GM18505 (cell line): Measurements from ENCODE around the gene CADPS.

Experiments
- ATAC-seq: cut with Tn5 transposase; IDR thresholded peaks from one replicate; pipeline ENCODE4 v1.9.1; 2021; ENCODE audit not compliant: unreplicated experiment
- POLR2A ChIP-seq: IDR thresholded peaks from 4 replicates; pipeline ENCODE4 v1.6.1; 2011; ENCODE audit warnings: borderline replicate concordance; ENCODE audit not compliant: insufficient read depth, insufficient read length; ENCODE audit errors: extremely low read depth

The CADPS gene

DNA sequence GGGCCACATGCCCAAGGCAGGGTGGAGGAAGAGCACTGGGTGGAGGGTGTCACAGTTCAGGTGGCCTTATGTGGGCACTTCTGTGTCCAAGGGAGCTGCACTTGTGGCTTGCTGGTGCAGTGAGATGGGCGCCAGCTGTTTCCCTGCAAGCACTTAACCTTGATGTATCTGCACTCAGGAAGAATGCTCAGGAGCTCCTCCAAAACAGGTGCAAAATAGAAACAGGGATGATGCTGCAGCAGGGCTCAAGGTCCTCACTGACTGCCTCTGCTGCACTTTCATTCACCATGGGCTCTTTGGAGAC, 151.3 kb downstream of the CADPS start:
- no peak for ATAC-seq
- no peak for TF ChIP-seq POLR2A

DNA sequence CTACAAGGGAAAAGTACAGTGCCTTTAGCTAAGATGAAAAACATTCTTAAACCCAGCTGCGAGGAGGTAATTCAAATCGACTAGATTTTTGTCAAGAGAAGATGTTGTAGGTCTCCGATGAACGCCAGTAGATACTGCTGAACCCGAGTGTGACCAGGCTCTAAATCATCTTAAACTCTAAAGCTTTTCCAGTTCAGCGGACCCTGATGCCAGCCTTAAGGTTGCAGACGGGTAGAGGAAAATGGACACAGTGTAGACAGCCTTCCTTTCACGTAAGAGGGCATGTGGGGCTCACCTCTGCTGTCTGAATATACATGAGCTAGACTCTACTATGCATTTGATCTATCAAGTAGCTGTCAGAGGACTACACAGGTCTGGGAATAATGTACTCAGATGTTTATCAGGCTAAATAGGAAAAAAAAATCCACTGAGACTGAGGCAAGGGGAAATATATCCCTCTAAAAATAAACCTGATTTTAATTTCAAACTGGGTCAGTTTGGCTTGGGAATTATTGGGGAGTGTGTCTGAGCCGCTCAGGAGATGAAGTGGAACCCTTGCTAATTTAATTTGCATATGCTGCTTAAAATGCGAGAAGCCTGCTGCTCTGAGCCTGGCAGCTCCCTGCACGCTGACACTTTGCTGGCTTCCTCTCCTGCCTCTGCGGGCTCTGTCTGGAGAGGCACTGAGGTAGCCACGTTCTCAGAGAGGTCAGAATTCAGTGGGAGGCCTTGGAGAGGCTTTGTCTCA, 151.9 kb downstream of the CADPS start:
- no peak for ATAC-seq

GRCh38 chr3:62722344-62722743, 152.9 kb downstream of the CADPS start:
- no peak for TF ChIP-seq POLR2A
- ATAC-seq = no peak

More for the DNA sequence above, 151.9 kb downstream of the CADPS start:
- no peak for TF ChIP-seq POLR2A

GRCh38 chr3:62718515-62719320, 156.5 kb downstream of the CADPS start:
- TF ChIP-seq POLR2A = no peak
- no peak for ATAC-seq

GRCh38 chr3:62718011-62718410, 157.2 kb downstream of the CADPS start:
- no peak for ATAC-seq
- TF ChIP-seq POLR2A = no peak

- no peak for TF ChIP-seq POLR2A
These were observed 162.5 kb downstream of the CADPS start for GRCh38 chr3:62712746-62713145.

DNA sequence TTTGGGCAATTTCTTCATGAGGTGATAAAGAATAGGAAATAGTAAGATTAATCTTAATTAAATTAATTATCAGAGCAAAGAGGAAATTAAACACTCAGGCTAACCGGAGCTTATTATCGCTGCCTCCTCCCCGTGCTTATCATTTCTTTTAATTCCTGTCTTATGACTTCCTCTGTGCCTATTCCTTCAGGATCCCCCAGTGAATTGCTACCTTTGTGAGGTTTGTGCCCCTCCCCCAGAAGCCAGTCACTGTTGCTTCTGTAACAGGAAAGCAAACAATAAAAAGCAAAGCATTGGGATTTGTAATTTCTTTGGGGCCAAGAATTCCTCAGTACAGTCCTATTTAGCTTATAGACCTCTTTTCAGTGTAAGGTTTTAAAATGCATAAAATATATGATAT, 164.5 kb downstream of the CADPS start:
- ATAC-seq = no peak
- no peak for TF ChIP-seq POLR2A

More at GRCh38 chr3:62712746-62713145, 162.5 kb downstream of the CADPS start:
- no peak for ATAC-seq

- ATAC-seq = no peak
- TF ChIP-seq POLR2A = no peak
These were observed 166.4 kb downstream of the CADPS start for GRCh38 chr3:62708638-62709373.

DNA sequence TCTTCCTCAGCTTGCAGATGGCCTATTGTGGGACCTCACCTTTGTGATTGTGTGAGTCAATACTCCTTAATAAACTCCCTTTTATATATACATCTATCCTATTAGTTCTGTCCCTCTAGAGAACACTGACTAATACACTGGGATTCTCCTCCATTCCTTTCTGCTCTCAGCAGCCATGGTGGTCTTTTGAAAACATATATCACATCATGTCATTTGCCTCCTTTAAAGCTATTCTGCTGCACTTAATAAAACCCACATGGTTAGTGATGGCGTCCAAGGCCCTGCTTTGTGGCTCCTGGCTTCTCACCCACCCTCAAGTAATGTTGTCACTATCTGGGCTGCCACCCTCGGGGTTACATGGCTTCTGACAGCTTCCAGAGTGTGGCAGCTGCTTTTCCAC, 169.5 kb downstream of the CADPS start:
- TF ChIP-seq POLR2A = no peak
- ATAC-seq = no peak

GRCh38 chr3:62703451-62704167, 171.6 kb downstream of the CADPS start:
- no peak for ATAC-seq
- no peak for TF ChIP-seq POLR2A

- TF ChIP-seq POLR2A = no peak
- no peak for ATAC-seq
These were observed 174.9 kb downstream of the CADPS start for GRCh38 chr3:62700357-62700756.

GRCh38 chr3:62699728-62700127, 175.5 kb downstream of the CADPS start:
- ATAC-seq = no peak
- TF ChIP-seq POLR2A = no peak

DNA sequence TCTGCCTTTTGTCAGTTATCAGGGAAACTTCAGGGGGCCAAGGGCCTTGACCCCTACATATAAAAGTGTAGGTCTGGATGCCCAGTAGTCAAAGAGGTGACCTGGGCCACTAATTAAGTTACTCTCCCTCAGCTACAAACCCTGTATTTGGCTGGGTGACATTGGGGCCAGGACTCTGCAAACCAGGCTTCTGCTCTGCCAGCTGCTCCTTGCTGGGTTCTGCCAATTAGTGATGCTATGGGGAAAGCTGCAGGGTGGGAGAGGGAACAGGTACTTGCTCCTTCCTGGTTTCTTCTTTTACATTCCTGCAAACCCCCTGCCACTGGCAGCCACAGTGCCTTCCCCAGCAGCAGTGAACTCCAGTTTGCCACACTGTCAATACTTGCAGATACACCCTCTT, 179.2 kb downstream of the CADPS start:
- no peak for TF ChIP-seq POLR2A
- ATAC-seq = no peak

DNA sequence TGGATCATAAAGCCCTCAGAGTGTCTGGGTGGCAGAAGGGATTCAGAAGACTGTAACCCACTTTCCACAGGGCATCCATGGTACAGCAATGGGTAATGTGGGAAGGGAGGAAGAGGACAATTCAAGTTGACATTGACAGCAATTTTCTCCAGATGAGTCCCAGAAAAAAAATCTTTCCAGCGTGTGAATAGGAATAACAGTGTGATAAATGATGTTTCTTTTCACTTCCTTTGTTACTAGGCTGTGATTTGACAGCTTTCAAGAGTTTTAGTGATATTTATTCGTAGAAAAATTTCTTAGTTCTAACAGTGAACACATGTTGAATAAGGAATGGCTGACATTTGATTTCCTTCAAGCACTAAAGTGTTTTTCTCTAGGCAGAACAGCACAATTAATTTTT, 186.4 kb downstream of the CADPS start:
- TF ChIP-seq POLR2A = no peak
- no peak for ATAC-seq

DNA sequence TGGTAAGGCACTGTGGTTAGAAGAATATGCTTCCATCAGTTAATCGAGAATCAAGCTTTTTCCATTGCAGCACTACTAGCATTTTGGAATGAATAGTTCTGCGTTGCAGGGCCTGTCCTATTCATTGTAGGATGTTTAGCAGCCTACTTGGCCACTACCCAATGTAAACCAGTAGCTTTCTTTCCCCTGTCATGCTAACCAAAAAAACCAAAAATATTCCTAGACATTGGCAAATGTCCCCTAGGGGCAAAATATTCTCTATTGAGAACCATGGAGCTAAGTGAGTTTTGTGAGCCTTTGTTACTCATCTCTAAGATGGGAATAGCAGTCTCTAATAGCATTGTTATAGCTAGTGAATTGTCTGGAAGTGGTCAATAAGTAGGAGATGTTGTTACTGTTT, 187.2 kb downstream of the CADPS start:
- TF ChIP-seq POLR2A = no peak
- ATAC-seq = no peak
